ENCODE results near the gene LDLR.
A peak's percentile ranks its signal among the peaks of the same experiment; 100 is the strongest.

Gene LDLR

GRCh38 chr19:11089254-11090013 is at the start of gene LDLR:
TSS of gene LDLR (plus strand) at chr19:11089463. CDS start at chr19:11089549, 86 bp downstream.
- peak; percentile 80 for DNase-seq

- DNase-seq: no peak
These were observed 48.1 kb upstream of the LDLR start for GRCh38 chr19:11041194-11041593.

- no peak for DNase-seq
These were observed 47.2 kb upstream of the LDLR start for GRCh38 chr19:11041966-11042627.

GRCh38 chr19:11044431-11044830 is 44.8 kb upstream of the LDLR start:
- DNase-seq: no peak

GRCh38 chr19:11045536-11045935 is 43.7 kb upstream of the LDLR start:
- DNase-seq: no peak

GRCh38 chr19:11046605-11047354 is 42.5 kb upstream of the LDLR start:
- no peak for DNase-seq

GRCh38 chr19:11047866-11048265 is 41.4 kb upstream of the LDLR start:
- no peak for DNase-seq

GRCh38 chr19:11050323-11051114 is 38.7 kb upstream of the LDLR start:
- no peak for DNase-seq

GRCh38 chr19:11053817-11054195 is 35.5 kb upstream of the LDLR start:
- no peak for DNase-seq

GRCh38 chr19:11054200-11054599 is 35.1 kb upstream of the LDLR start:
- no peak for DNase-seq

GRCh38 chr19:11054628-11055027 is 34.6 kb upstream of the LDLR start:
- no peak for DNase-seq

GRCh38 chr19:11058246-11059030 is 30.8 kb upstream of the LDLR start:
- DNase-seq: no peak

GRCh38 chr19:11059511-11060358 is 29.5 kb upstream of the LDLR start:
- no peak for DNase-seq

- DNase-seq: no peak
These were observed 27.3 kb upstream of the LDLR start for GRCh38 chr19:11061952-11062351.

- no peak for DNase-seq
These were observed 25.8 kb upstream of the LDLR start for GRCh38 chr19:11063434-11063833.

GRCh38 chr19:11064831-11065303 is 24.4 kb upstream of the LDLR start:
- no peak for DNase-seq

GRCh38 chr19:11066326-11066725 is 22.9 kb upstream of the LDLR start:
- DNase-seq: no peak

- DNase-seq: no peak
These were observed 21.7 kb upstream of the LDLR start for GRCh38 chr19:11067356-11068113.

GRCh38 chr19:11069561-11069960 is 19.7 kb upstream of the LDLR start:
- no peak for DNase-seq

- no peak for DNase-seq
These were observed 19.1 kb upstream of the LDLR start for GRCh38 chr19:11070123-11070522.

All from CD4-positive, alpha-beta T cell treated with Interleukin-17A for 4 hours (primary cell).